HL-60 (cell line): ENCODE data around the gene ZNRF4.

ENCODE experiments used
- CTCF ChIP-seq: IDR thresholded peaks from one replicate; pipeline ENCODE4 v1.5.1; 2011; ENCODE audit warnings: low read length, control low read depth, inconsistent platforms; ENCODE audit not compliant: insufficient read depth
- GABPA ChIP-seq: IDR thresholded peaks from 2 replicates; pipeline ENCODE4 v1.6.1; 2012; ENCODE audit warnings: low read depth
- REST ChIP-seq: IDR thresholded peaks from 2 replicates; pipeline ENCODE4 v1.6.1; 2012; ENCODE audit warnings: low read depth; ENCODE audit not compliant: insufficient replicate concordance

- no peak for TF ChIP-seq REST
- TF ChIP-seq CTCF: no peak
- TF ChIP-seq GABPA: no peak
Measured at GRCh38 chr19:5485286-5485636, 30.0 kb downstream of the ZNRF4 start.
